Kidney glomerular epithelial cell (primary cell): ENCODE results near the gene PTPRM.
A peak's percentile ranks its signal among the peaks of the same experiment; 100 is the strongest.

Experiments used
- DNase-seq: peaks from one replicate; lab custom pipeline; 2025; lab: John Stamatoyannopoulos, UW

Gene PTPRM

GRCh38 chr18:7899078-7899477 lies 332.0 kb downstream of the PTPRM start:
- DNase-seq: no peak

- DNase-seq: no peak
Measured at GRCh38 chr18:7900091-7900490, 333.0 kb downstream of the PTPRM start.

DNA sequence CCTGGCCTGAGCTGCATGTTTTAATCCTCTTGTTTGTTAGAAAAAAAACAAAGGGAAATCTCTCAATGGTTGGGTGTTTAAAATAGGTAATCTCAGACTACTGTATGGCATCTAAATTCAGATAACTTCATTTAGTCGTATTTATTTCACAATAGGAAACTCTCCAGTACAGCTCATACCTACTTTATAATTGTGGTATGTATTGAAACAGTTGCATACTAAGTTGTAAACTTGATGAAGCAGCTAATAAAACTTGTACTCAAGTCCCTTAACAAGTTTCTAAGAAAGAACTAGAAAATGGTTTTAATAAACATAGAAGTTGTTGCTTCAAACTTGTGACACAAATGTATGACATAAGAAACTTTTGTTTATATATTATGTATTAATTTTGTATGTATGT lies 334.5 kb downstream of the PTPRM start:
- DNase-seq: no peak

- no peak for DNase-seq
Measured at GRCh38 chr18:7902399-7902839, 335.3 kb downstream of the PTPRM start.

DNA sequence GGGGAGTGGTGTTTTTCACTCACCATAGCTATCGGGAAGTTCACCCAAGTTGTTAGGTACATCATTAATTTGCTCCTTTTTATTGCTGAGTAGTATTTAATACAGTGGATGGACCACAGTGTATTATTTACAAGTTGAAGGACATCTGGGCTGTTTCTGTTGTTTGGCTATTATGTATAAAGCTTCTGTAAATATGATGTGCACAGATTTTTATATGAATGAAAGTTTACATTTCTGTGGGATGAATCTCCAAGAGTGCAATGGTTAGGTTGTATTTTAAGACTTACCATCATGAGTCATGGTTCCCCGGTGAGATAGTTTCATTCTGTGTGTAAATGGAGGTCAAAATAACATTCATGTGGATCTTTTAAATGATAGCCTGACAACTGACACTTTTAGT lies 337.4 kb downstream of the PTPRM start:
- no peak for DNase-seq

DNA sequence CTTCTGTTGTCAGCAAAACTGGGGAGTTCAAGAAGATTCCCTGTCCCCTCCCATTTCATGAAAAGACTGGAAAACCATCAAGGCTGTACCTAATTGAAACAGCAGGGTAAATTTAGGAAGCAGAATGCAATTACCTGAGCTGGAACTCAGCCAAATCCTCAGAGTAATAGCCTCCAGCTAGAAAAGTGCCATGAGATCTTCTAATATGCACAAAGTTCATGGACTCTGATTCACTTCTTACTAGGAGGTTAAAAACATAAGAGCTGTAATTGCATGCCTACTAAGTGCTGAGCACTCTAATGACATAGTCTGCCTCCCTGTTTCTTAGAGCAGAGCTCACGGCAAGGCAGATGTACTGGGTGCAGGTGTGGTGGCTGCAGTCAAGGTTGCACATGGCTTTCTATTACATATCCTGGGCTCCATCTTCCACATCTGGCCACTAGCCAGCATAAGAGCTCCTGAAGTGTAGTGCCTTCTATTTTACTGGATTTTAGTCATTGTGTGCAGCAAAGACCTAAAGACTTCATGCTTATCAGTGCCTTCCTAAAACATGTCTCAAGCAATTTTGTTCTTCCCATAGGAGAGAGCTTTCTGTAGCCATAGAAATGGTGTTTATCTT lies 341.7 kb downstream of the PTPRM start:
- DNase-seq: no peak

DNA sequence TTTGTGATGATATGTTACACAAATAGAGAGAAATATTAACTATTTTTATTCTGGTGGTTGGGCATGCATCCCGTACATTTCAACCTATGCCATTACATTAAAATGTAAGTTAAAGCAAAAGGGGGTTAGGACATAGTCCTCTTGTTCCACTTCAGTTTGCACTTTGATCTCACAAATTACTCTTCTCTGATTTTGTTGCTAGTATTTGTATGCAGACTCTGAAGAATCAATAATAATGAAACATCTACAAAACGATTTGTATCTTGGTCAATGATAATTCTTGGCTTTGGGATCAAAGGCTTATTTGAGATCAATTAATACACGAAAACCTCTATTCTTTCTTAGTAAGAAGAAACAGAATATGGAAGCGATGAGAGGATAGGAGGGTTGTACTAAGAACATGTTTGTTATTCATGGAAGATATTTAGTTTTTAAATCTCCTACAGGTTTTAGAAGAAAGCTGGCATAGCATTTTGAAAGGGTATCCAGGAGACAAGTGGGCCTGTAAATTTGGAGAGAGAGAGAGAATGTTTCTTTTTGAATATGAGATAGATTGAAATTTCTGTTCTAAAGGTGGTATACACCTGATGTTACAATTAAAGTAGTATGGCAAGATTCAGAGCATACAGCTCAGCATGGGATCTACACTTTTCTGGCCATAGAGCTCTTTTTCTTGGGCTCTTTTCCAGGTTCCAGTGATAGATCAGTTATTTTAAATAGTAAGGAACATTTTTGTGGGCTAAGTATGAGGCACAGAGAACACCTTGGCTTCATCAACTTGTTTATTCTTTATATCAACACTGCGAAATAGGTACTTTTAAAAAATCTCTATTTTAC lies 347.9 kb downstream of the PTPRM start:
- DNase-seq: no peak

DNA sequence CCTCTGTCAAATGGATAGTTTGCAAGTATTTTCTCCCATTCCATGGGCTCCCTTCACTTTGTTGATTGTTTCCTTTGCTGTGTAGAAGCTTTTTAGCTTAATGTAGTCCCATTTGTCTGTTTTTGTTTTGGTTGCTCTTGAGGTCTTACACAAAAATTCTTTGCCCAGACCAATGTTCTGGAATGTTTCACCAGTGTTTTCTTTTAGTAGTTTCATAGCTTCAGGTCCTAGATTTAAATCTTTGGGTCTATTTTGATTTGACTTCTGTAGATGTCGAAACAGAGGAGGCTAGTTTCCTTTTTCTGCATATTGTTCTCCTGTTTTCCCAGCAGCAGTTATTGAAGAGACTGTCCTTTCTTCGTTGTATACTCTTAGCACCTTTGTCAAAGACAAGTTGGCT lies 351.6 kb downstream of the PTPRM start:
- no peak for DNase-seq

GRCh38 chr18:7919565-7919964 lies 352.4 kb downstream of the PTPRM start:
- DNase-seq: no peak

GRCh38 chr18:7921938-7922587 lies 354.9 kb downstream of the PTPRM start:
- no peak for DNase-seq

- no peak for DNase-seq
Measured at GRCh38 chr18:7923105-7923504, 356.0 kb downstream of the PTPRM start.

GRCh38 chr18:7924616-7925015 lies 357.5 kb downstream of the PTPRM start:
- no peak for DNase-seq

DNA sequence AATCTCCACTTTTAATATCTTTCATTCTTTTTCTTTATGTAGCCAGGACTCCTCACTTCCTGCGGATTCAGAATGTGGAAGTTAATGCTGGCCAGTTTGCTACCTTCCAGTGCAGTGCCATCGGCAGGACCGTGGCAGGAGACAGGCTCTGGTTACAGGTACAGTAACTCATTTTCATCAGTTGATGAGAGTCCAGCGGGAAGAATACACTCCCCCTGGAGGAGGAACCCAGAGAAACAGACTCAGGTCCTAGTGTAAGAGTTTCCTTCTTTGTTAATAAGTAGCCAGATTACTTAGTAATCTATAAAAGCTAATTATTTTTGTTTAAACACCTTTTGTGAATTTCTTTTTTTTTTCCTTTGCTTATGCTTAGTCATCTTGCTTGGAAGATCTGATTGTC lies 359.4 kb downstream of the PTPRM start:
- peak; percentile 61 for DNase-seq

GRCh38 chr18:7927119-7927518 lies 360.0 kb downstream of the PTPRM start:
- no peak for DNase-seq

GRCh38 chr18:7931763-7932162 lies 364.6 kb downstream of the PTPRM start:
- no peak for DNase-seq

GRCh38 chr18:7937268-7937667 lies 370.2 kb downstream of the PTPRM start:
- DNase-seq: no peak

- no peak for DNase-seq
Measured at GRCh38 chr18:7939521-7939920, 372.4 kb downstream of the PTPRM start.

DNA sequence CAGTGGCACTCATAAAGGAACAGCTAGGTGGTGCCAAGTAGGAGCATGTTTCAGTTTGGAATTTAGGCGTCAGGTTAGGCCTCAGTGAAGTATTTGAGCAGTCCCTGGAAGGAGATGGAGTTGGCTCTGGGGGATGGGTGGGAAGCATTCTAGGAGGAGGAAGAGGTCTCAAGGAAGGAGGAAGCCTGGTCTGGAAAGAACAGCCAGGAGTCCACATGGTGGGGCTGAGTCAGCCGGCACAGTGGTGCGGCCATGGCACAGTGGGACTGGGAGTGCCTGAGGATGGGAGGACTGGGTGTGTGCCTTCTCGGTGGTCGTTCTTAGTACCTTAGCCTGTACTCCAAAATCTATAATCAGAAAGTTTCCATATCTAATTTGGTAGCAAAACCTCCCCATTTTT lies 373.3 kb downstream of the PTPRM start:
- no peak for DNase-seq

DNA sequence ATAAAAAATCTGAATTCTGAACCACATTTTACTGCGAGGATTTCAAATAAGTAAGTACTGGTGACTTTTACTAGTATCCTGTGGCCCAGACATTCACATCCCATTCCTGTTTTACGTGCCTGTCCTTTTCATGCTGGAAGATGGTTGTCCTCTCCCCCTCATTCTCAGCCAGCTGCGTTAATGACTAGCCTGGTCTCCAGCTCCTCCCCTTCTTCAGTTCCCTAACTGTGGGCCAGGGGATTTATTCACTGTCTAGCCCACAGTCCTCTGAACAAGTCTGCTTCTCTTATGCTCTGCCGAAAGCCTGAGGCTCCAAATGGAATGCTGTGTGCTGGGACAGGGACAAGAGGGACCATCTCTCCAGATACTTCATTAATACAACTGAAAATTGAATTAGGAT lies 373.9 kb downstream of the PTPRM start:
- no peak for DNase-seq

- DNase-seq: no peak
Measured at GRCh38 chr18:7941533-7941932, 374.4 kb downstream of the PTPRM start.

- peak; percentile 94 for DNase-seq
Measured at GRCh38 chr18:7945882-7946281, 378.8 kb downstream of the PTPRM start.

- DNase-seq: peak; percentile 49
Measured at GRCh38 chr18:7946734-7947377, 379.7 kb downstream of the PTPRM start.
